GM13976 (cell line): ENCODE results near the gene PML.
A peak's percentile ranks its signal among the peaks of the same experiment; 100 is the strongest.

ENCODE experiments used
- DNase-seq: peaks from one replicate; pipeline ENCODE4 v3.0.0; 2012; ENCODE audit warnings: low spot score
- in situ Hi-C: fragments of 300-500 bp; cut with MboI; formaldehyde crosslinking; loops from one replicate; pipeline ENCODE4 v1.12.0; 2022; ENCODE audit warnings: low sequenced_read_pairs, mixed read lengths, inconsistent platforms; ENCODE audit not compliant: unreplicated experiment
- TF ChIP-seq, protein P1 (sequence below): IDR thresholded peaks from 2 replicates; pipeline ENCODE4 v1.5.1; 2012; ENCODE audit warnings: borderline replicate concordance, mild to moderate bottlenecking; ENCODE audit not compliant: insufficient read depth; ENCODE audit errors: extremely low read depth, missing control alignments, control extremely low read depth

PML gene, protein sequence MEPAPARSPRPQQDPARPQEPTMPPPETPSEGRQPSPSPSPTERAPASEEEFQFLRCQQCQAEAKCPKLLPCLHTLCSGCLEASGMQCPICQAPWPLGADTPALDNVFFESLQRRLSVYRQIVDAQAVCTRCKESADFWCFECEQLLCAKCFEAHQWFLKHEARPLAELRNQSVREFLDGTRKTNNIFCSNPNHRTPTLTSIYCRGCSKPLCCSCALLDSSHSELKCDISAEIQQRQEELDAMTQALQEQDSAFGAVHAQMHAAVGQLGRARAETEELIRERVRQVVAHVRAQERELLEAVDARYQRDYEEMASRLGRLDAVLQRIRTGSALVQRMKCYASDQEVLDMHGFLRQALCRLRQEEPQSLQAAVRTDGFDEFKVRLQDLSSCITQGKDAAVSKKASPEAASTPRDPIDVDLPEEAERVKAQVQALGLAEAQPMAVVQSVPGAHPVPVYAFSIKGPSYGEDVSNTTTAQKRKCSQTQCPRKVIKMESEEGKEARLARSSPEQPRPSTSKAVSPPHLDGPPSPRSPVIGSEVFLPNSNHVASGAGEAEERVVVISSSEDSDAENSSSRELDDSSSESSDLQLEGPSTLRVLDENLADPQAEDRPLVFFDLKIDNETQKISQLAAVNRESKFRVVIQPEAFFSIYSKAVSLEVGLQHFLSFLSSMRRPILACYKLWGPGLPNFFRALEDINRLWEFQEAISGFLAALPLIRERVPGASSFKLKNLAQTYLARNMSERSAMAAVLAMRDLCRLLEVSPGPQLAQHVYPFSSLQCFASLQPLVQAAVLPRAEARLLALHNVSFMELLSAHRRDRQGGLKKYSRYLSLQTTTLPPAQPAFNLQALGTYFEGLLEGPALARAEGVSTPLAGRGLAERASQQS

DNA sequence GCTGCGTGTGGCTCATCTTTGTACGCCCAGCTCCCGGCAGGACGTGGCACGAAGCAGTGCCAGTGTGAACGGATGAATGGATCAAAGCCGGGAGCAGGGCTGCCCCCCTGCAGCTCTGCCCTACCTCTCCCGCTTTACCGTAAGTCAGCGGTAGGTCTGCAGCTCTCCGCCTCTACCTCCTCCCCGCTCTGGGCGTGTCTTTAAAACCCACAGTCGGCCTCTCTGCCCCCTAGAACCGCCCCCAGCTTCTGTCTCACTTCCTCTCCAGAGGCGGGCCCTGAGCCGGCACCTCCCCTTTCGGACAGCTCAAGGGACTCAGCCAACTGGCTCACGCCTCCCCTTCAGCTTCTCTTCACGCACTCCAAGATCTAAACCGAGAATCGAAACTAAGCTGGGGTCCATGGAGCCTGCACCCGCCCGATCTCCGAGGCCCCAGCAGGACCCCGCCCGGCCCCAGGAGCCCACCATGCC, at the start of gene PML:
Gene PML (plus strand): TSS at position 304 of the 471 bp plus-strand sequence. CDS start 97 bp downstream, at position 401.
- in situ Hi-C loops: no loop called here
- TF ChIP-seq, protein P1, sequence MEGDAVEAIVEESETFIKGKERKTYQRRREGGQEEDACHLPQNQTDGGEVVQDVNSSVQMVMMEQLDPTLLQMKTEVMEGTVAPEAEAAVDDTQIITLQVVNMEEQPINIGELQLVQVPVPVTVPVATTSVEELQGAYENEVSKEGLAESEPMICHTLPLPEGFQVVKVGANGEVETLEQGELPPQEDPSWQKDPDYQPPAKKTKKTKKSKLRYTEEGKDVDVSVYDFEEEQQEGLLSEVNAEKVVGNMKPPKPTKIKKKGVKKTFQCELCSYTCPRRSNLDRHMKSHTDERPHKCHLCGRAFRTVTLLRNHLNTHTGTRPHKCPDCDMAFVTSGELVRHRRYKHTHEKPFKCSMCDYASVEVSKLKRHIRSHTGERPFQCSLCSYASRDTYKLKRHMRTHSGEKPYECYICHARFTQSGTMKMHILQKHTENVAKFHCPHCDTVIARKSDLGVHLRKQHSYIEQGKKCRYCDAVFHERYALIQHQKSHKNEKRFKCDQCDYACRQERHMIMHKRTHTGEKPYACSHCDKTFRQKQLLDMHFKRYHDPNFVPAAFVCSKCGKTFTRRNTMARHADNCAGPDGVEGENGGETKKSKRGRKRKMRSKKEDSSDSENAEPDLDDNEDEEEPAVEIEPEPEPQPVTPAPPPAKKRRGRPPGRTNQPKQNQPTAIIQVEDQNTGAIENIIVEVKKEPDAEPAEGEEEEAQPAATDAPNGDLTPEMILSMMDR: no peak
- peak; percentile 97 for DNase-seq

GRCh38 chr15:73945130-73945508, 49.4 kb upstream of the PML start:
- DNase-seq: no peak
- in situ Hi-C loops: no loop called here
- TF ChIP-seq, protein P1: no peak

DNA sequence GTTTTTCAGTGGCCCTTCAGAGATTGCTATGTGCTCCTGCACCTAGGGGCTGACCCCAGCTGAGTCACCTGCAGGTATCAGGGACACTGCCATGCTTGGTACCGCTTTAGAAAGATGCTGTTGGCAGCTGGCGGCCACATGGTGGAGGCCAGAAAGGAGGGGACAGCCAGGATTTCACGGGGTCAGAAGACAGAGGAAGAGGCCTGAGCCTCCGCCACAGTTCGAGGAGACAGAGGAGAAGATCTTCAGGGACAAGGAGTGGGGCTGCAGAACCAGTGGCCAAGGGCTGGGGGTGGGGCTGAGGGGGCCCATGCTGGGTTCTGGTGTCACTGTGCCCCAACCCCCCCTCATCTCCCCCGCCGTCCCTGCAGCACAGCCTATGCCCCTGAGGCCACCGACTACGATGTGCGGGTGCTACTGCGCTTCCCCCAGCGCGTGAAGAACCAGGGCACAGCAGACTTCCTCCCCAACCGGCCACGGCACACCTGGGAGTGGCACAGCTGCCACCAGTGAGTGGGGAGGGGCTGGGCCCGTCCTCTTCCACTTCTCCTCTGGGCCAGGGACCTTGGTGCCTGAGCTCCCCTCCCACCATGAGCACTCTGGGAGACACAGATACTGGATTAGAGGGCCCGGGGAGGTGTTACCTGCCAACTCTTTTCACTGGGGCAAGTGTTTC, 48.3 kb upstream of the PML start:
- in situ Hi-C loops: no loop called here
- TF ChIP-seq, protein P1: no peak
- no peak for DNase-seq

- DNase-seq: no peak
- TF ChIP-seq, protein P1: no peak
- in situ Hi-C loops: no loop called here
These were observed 47.6 kb upstream of the PML start for GRCh38 chr15:73946795-73947370.

DNA sequence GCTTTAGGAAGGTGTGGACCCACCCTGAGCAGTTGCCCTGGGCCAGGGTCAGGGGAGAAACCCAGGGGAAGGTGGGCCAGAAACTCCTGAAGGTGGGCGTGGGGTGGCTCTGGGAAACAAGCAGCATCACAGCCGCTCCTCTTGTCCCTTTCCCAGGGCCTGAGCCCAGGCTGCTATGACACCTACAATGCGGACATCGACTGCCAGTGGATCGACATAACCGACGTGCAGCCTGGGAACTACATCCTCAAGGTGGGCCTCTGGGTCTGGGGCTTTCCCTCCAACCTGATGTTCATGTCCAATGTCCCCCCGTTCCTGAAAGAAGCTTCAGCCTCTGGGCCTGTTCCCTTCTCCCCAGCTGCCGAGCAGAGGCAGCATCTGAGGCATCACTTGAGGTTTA, 46.9 kb upstream of the PML start:
- no peak for DNase-seq
- in situ Hi-C loops: no loop called here
- TF ChIP-seq, protein P1: no peak

- in situ Hi-C loops: no loop called here
- DNase-seq: no peak
- TF ChIP-seq, protein P1: no peak
These were observed 46.1 kb upstream of the PML start for GRCh38 chr15:73948396-73948795.
